SK-N-SH treated with all-trans-retinoic acid at 6 μM for 48 hours (cell line): ENCODE results near the gene SART1.

Experiments
- ARNTL ChIP-seq: fragments of 450-650 bp; formaldehyde crosslinking; IDR thresholded peaks from 2 replicates; pipeline ENCODE4 v1.5.0; 2020; ENCODE audit warnings: low read depth, mild to moderate bottlenecking, moderate library complexity, borderline replicate concordance
- BACH2 ChIP-seq: fragments of 250-450 bp; sonication (Bioruptor Pico); IDR thresholded peaks from 2 replicates; pipeline ENCODE4 v1.9.0; 2021; ENCODE audit warnings: mild to moderate bottlenecking, borderline replicate concordance
- CSDC2 ChIP-seq: fragments of 250-450 bp; sonication (Bioruptor Pico); IDR thresholded peaks from 2 replicates; pipeline ENCODE4 v1.5.0; 2020; ENCODE audit warnings: mild to moderate bottlenecking, moderate library complexity
- ISL1 ChIP-seq: fragments of 250-450 bp; sonication (Bioruptor Pico); IDR thresholded peaks from 2 replicates; pipeline ENCODE4 v2.1.2; 2022; ENCODE audit warnings: mild to moderate bottlenecking, moderate library complexity
- RARB ChIP-seq: fragments of 250-450 bp; sonication (Bioruptor Pico); IDR thresholded peaks from 2 replicates; pipeline ENCODE4 v1.8.0; 2021; ENCODE audit warnings: mild to moderate bottlenecking, moderate library complexity
- TCF4 ChIP-seq: fragments of 250-450 bp; sonication (Bioruptor Pico); IDR thresholded peaks from 2 replicates; pipeline ENCODE4 v1.8.0; 2021; ENCODE audit warnings: mild to moderate bottlenecking, moderate library complexity, borderline replicate concordance
- TOX ChIP-seq: fragments of 250-450 bp; sonication (Bioruptor Pico); IDR thresholded peaks from 2 replicates; pipeline ENCODE4 v1.8.0; 2021; ENCODE audit warnings: mild to moderate bottlenecking, moderate library complexity, borderline replicate concordance
- ZFP3 ChIP-seq: fragments of 250-450 bp; sonication (Bioruptor Pico); IDR thresholded peaks from 2 replicates; pipeline ENCODE4 v1.5.0; 2020; ENCODE audit warnings: mild to moderate bottlenecking, moderate library complexity
- ZFP30 ChIP-seq: fragments of 450-650 bp; formaldehyde crosslinking; IDR thresholded peaks from 2 replicates; pipeline ENCODE4 v1.5.0; 2022; ENCODE audit warnings: mild to moderate bottlenecking, moderate library complexity
- ZNF70 ChIP-seq: fragments of 450-650 bp; formaldehyde crosslinking; IDR thresholded peaks from 2 replicates; pipeline ENCODE4 v1.5.0; 2020; ENCODE audit warnings: mild to moderate bottlenecking, moderate library complexity
- ZNF8 ChIP-seq: fragments of 450-650 bp; formaldehyde crosslinking; IDR thresholded peaks from 2 replicates; pipeline ENCODE4 v1.5.0; 2020; ENCODE audit warnings: mild to moderate bottlenecking, moderate library complexity
- TF ChIP-seq, protein P1 (sequence below): fragments of 250-450 bp; sonication (Bioruptor Pico); IDR thresholded peaks from 2 replicates; pipeline ENCODE4 v1.8.0; 2021; ENCODE audit warnings: low read depth, mild to moderate bottlenecking, moderate library complexity, borderline replicate concordance
- TF ChIP-seq, protein P2 (sequence below): fragments of 250-450 bp; sonication (Bioruptor Pico); IDR thresholded peaks from 2 replicates; pipeline ENCODE4 v1.8.0; 2020; ENCODE audit warnings: mild to moderate bottlenecking, moderate library complexity, borderline replicate concordance
- TF ChIP-seq, protein P3 (sequence below): fragments of 250-450 bp; sonication (Bioruptor Pico); IDR thresholded peaks from 2 replicates; pipeline ENCODE4 v1.5.0; 2020; ENCODE audit warnings: mild to moderate bottlenecking, moderate library complexity

DNA sequence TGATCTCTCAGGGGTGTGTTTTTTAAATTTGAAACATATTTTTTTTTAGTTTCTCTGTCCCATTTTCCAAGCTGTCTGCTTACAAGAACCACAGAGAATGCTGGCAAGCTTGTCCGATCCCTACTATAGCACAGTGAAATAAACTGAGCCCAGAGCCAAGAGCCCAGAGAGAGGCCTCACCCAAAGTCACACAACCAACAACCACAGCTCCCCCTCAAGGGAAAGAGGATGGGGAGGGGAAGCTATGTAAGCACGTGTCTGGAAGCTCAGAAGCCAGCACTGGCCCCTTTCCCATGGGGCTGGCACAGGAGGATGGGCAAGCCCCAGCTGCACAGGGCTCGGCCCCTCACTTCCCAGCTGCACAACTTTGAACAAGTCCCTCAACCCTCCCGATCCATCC, 3.2 kb upstream of the SART1 start:
- TF ChIP-seq, protein P1, sequence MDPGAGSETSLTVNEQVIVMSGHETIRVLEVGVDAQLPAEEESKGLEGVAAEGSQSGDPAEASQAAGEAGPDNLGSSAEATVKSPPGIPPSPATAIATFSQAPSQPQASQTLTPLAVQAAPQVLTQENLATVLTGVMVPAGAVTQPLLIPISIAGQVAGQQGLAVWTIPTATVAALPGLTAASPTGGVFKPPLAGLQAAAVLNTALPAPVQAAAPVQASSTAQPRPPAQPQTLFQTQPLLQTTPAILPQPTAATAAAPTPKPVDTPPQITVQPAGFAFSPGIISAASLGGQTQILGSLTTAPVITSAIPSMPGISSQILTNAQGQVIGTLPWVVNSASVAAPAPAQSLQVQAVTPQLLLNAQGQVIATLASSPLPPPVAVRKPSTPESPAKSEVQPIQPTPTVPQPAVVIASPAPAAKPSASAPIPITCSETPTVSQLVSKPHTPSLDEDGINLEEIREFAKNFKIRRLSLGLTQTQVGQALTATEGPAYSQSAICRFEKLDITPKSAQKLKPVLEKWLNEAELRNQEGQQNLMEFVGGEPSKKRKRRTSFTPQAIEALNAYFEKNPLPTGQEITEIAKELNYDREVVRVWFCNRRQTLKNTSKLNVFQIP, result no peak
- TF ChIP-seq ISL1 (CRISPR knock-in tag) (no peak), CSDC2 (CRISPR knock-in tag) (no peak), TOX (CRISPR knock-in tag) (no peak), BACH2 (no peak), ZNF8 (CRISPR knock-in tag) (no peak), TCF4 (CRISPR knock-in tag) (no peak), ARNTL (CRISPR knock-in tag) (no peak), ZFP30 (CRISPR knock-in tag) (no peak), ZNF70 (CRISPR knock-in tag) (no peak), RARB (CRISPR knock-in tag) (no peak), ZFP3 (CRISPR knock-in tag) (no peak)
- TF ChIP-seq, protein P2, sequence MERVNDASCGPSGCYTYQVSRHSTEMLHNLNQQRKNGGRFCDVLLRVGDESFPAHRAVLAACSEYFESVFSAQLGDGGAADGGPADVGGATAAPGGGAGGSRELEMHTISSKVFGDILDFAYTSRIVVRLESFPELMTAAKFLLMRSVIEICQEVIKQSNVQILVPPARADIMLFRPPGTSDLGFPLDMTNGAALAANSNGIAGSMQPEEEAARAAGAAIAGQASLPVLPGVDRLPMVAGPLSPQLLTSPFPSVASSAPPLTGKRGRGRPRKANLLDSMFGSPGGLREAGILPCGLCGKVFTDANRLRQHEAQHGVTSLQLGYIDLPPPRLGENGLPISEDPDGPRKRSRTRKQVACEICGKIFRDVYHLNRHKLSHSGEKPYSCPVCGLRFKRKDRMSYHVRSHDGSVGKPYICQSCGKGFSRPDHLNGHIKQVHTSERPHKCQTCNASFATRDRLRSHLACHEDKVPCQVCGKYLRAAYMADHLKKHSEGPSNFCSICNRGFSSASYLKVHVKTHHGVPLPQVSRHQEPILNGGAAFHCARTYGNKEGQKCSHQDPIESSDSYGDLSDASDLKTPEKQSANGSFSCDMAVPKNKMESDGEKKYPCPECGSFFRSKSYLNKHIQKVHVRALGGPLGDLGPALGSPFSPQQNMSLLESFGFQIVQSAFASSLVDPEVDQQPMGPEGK (CRISPR knock-in tag), result no peak
- TF ChIP-seq, protein P3, sequence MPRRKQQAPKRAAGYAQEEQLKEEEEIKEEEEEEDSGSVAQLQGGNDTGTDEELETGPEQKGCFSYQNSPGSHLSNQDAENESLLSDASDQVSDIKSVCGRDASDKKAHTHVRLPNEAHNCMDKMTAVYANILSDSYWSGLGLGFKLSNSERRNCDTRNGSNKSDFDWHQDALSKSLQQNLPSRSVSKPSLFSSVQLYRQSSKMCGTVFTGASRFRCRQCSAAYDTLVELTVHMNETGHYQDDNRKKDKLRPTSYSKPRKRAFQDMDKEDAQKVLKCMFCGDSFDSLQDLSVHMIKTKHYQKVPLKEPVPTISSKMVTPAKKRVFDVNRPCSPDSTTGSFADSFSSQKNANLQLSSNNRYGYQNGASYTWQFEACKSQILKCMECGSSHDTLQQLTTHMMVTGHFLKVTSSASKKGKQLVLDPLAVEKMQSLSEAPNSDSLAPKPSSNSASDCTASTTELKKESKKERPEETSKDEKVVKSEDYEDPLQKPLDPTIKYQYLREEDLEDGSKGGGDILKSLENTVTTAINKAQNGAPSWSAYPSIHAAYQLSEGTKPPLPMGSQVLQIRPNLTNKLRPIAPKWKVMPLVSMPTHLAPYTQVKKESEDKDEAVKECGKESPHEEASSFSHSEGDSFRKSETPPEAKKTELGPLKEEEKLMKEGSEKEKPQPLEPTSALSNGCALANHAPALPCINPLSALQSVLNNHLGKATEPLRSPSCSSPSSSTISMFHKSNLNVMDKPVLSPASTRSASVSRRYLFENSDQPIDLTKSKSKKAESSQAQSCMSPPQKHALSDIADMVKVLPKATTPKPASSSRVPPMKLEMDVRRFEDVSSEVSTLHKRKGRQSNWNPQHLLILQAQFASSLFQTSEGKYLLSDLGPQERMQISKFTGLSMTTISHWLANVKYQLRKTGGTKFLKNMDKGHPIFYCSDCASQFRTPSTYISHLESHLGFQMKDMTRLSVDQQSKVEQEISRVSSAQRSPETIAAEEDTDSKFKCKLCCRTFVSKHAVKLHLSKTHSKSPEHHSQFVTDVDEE, result no peak
